K562 (cell line): Measurements from ENCODE around the gene DHRS3. TPM values are rescaled to one million over a fixed set of nuclear protein-coding genes. Genes with fewer than 3 reads are reported as not detected.

Source experiments
- ATAC-seq: fragments of 200-7000 bp; cut with Tn5 transposase; 3 replicates; pipeline ENCODE4 v1.9.1; 2020; ENCODE audit warnings: moderate library complexity
- BruUV-seq: library from RNA; stranded (reverse); fragments of 400-500 nt; replicated peaks from 2 replicates; lab custom pipeline; 2021; lab: Mats Ljungman, UMichigan
- CTCF ChIA-PET: fragments of 300-600 bp; formaldehyde crosslinking; extraction: SDS; loops from one replicate; lab custom pipeline; 2021; ENCODE audit warnings: low intra/inter-chr PET ratio; lab: Yijun Ruan, JAX
- POLR2A ChIA-PET: fragments of 300-600, 350-650 bp; sonication (Branson Sonifier 250); formaldehyde crosslinking; extraction: SDS; loops from one replicate; lab custom pipeline; 2021; ENCODE audit warnings: antibody characterized with exemption, inconsistent platforms; lab: Yijun Ruan, JAX
- DNase-seq, 4 experiments: peaks; one replicate each; pipeline versions ENCODE4 v3.0.0 to v3.0.0-alpha.2; 2011 to 2018; ENCODE audit warnings: low spot score in 3 of 4, mixed read lengths in 3 of 4; ENCODE audit errors: extremely low read depth in 1 of 4
- FAIRE-seq: peaks from 2 replicates; lab custom pipeline; 2011; peaks lifted over from hg19 to GRCh38; lab: Jason Lieb, UNC
- H2AFZ ChIP-seq: 2 replicates; pipeline ENCODE4 v1.6.0; 2011; ENCODE audit warnings: low read depth, low read length, control low read depth, inconsistent platforms
- H3K27ac ChIP-seq: fragments of 200-600 bp; 3 replicates; pipeline ENCODE4 v1.8.0; 2011; ENCODE audit warnings: low read depth, mild to moderate bottlenecking, control low read depth, inconsistent platforms, low read length, moderate library complexity, mixed read lengths; ENCODE audit errors: extremely low read depth
- H3K27me3 ChIP-seq, 2 experiments: fragments of 300-600 bp in 1 of 2; 2 replicates in 1 of 2; 3 replicates in 1 of 2; pipeline versions ENCODE4 v1.6.0 to v1.8.0; 2011; ENCODE audit warnings: inconsistent platforms in 2 of 2, low read length in 2 of 2, mild to moderate bottlenecking in 1 of 2, mixed read lengths in 1 of 2, moderate library complexity in 1 of 2; ENCODE audit not compliant: control insufficient read depth in 2 of 2, insufficient read depth in 2 of 2
- H3K36me3 ChIP-seq: fragments of 300-600 bp; 3 replicates; pipeline ENCODE4 v1.8.0; 2011; ENCODE audit warnings: mild to moderate bottlenecking, low read length, inconsistent platforms; ENCODE audit not compliant: control insufficient read depth, insufficient read depth
- H3K4me1 ChIP-seq, 2 experiments: fragments of 200-600 bp in 1 of 2; replicated peaks in 1 of 2; 2 replicates in 1 of 2; 3 replicates in 1 of 2; pipeline versions ENCODE4 v1.5.1 to v1.8.0; 2011; ENCODE audit warnings: inconsistent platforms in 2 of 2, low read length in 2 of 2, mild to moderate bottlenecking in 1 of 2, mixed read lengths in 1 of 2, moderate library complexity in 1 of 2; ENCODE audit not compliant: control insufficient read depth in 2 of 2, insufficient read depth in 2 of 2
- H3K4me2 ChIP-seq: 2 replicates; pipeline ENCODE4 v1.6.1; 2011; ENCODE audit warnings: low read length, control low read depth, inconsistent platforms, mixed read lengths; ENCODE audit not compliant: insufficient read depth
- H3K4me3 ChIP-seq: fragments of 200-600 bp; sonication (generic), shearing (Covaris generic); 2 replicates; pipeline ENCODE4 v1.5.1; 2016; ENCODE audit warnings: control low read depth, inconsistent platforms
- H3K79me2 ChIP-seq: fragments of 200-600 bp; 3 replicates; pipeline ENCODE4 v1.8.0; 2011; ENCODE audit warnings: low read length, inconsistent platforms; ENCODE audit not compliant: control insufficient read depth, insufficient read depth
- H3K9ac ChIP-seq, 2 experiments: 2 replicates each; pipeline versions ENCODE4 v1.6.0 to v1.6.1; 2011; ENCODE audit warnings: low read depth in 2 of 2, low read length in 2 of 2, control low read depth in 1 of 2, inconsistent platforms in 1 of 2, mild to moderate bottlenecking in 1 of 2, mixed read lengths in 1 of 2; ENCODE audit not compliant: insufficient read depth in 1 of 2
- H3K9me1 ChIP-seq: one replicate; pipeline ENCODE4 v1.6.0; 2011; ENCODE audit warnings: inconsistent platforms, mild to moderate bottlenecking, low read length, moderate library complexity; ENCODE audit not compliant: control insufficient read depth, insufficient read depth
- H3K9me3 ChIP-seq: replicated peaks from 2 replicates; pipeline ENCODE4 v1.5.1; 2011; ENCODE audit warnings: low read depth, low read length, inconsistent platforms; ENCODE audit not compliant: control insufficient read depth, insufficient read depth
- H4K20me1 ChIP-seq: replicated peaks from 2 replicates; pipeline ENCODE4 v1.6.1; 2011; ENCODE audit warnings: low read length, inconsistent platforms, mixed read lengths; ENCODE audit not compliant: control insufficient read depth, insufficient read depth
- CBX1 ChIP-seq: sonication (generic); IDR thresholded peaks from 2 replicates; pipeline ENCODE4 v1.6.1; 2016; ENCODE audit warnings: antibody characterized with exemption, low read depth, mild to moderate bottlenecking
- E2F6 ChIP-seq, 2 experiments: IDR thresholded peaks; 2 replicates each; pipeline ENCODE4 v1.6.1; 2011; ENCODE audit warnings: borderline replicate concordance in 1 of 2, control low read depth in 1 of 2, low read depth in 1 of 2, low read length in 1 of 2, mild to moderate bottlenecking in 1 of 2, mixed read lengths in 1 of 2, moderate library complexity in 1 of 2; ENCODE audit not compliant: insufficient read depth in 1 of 2, insufficient read length in 1 of 2, poor library complexity in 1 of 2, severe bottlenecking in 1 of 2; ENCODE audit errors: extremely low read depth in 1 of 2
- GABPB1 ChIP-seq: sonication (generic); formaldehyde crosslinking; IDR thresholded peaks from 2 replicates; pipeline ENCODE4 v1.8.0; 2022; ENCODE audit warnings: mild to moderate bottlenecking, missing genetic modification reagents
- MTA1 ChIP-seq: fragments of 450-650 bp; IDR thresholded peaks from 2 replicates; pipeline ENCODE4 v1.6.1; 2017; ENCODE audit warnings: borderline replicate concordance
- PCBP1 ChIP-seq: fragments of 200-400 bp; formaldehyde crosslinking; IDR thresholded peaks from 2 replicates; pipeline ENCODE4 v1.6.1; 2018; ENCODE audit warnings: mild to moderate bottlenecking, low read depth, low read length; ENCODE audit not compliant: poor library complexity, severe bottlenecking
- RBM14 ChIP-seq: fragments of 200-400 bp; formaldehyde crosslinking; IDR thresholded peaks from 2 replicates; pipeline ENCODE4 v1.6.1; 2018; ENCODE audit warnings: low read depth, mild to moderate bottlenecking, low read length, moderate library complexity, borderline replicate concordance; ENCODE audit not compliant: insufficient read depth
- RFX1 ChIP-seq: fragments of 450-650 bp; IDR thresholded peaks from 2 replicates; pipeline ENCODE4 v1.6.1; 2016; ENCODE audit warnings: mild to moderate bottlenecking, moderate library complexity
- RNF2 ChIP-seq: sonication (generic); IDR thresholded peaks from 2 replicates; pipeline ENCODE4 v1.6.1; 2016
- TAF1 ChIP-seq: IDR thresholded peaks from 2 replicates; pipeline ENCODE4 v1.6.1; 2011; ENCODE audit warnings: mild to moderate bottlenecking, low read length, moderate library complexity; ENCODE audit not compliant: insufficient read depth, control insufficient read depth, severe bottlenecking; ENCODE audit errors: extremely low read depth
- ZBTB33 ChIP-seq: sonication (generic); formaldehyde crosslinking; IDR thresholded peaks from 2 replicates; pipeline ENCODE4 v1.8.1; 2023; ENCODE audit warnings: mild to moderate bottlenecking, missing genetic modification reagents
- WGBS: fragments of 100-300 bp; shearing (Covaris generic); methylation state at CpG from one replicate; pipeline ENCODE4 v1.1.6; 2016; ENCODE audit warnings: low coverage, mixed read lengths; ENCODE audit not compliant: insufficient coverage; ENCODE audit errors: missing lambda C conversion rate; 5-methylcytosine and 5-hydroxymethylcytosine counted together
- in situ Hi-C: fragments of 300-500 bp; cut with MboI; formaldehyde crosslinking; loops from 4 replicates; pipeline ENCODE4 v1.15.0; 2018; ENCODE audit warnings: inconsistent platforms, mixed read lengths
- intact Hi-C: fragments of 100-400 bp; cut with micrococcal nuclease; formaldehyde crosslinking; loops from 2 replicates; pipeline ENCODE4 v1.14.2; 2022
- polyA plus RNA-seq, 8 experiments: library from polyadenylated mRNA; depleted of rRNA in 4 of 8; stranded (reverse) in 5 of 8; unstranded in 3 of 8; fragments of >200 nt; fragmentation: Nextera tagmentation in 2 of 8; fragmentation: Illumina TruSeq in 1 of 8; extraction: Ambion mirVana in 2 of 8; extraction: Trizol in 1 of 8; gene quantifications; 2 replicates each; pipeline versions ENCODE4 v1.2.1 to v1.2.3, GENCODE V29; 2011 to 2014; ENCODE audit warnings: inconsistent platforms in 1 of 8, missing spikeins in 1 of 8
- total RNA-seq, 7 experiments: library from RNA; depleted of rRNA in 6 of 7; stranded (reverse); fragments of >200 nt in 6 of 7; fragmentation: Illumina TruSeq in 2 of 7; extraction: Trizol in 2 of 7; gene quantifications; 2 replicates each; pipeline versions ENCODE4 v1.2.1 to v1.2.3, GENCODE V29; 2011 to 2021; ENCODE audit warnings: low replicate concordance in 1 of 7

Gene DHRS3
- total and polyA plus RNA-seq, 9 of the 15 experiments (the other 6 are each of a cell fraction or from before 2014, with no cell fraction given), result 21.0 to 116 (median 58.7) TPM

- ATAC-seq (no peak), DNase-seq (no peak)
- WGBS, result 92% methylated on average over 16 of the region's 47 CpGs
- CTCF ChIA-PET, result no interaction called here
- in situ Hi-C loops, result no loop called here
- peaks cover 2 to 33% of the 10 kb centered on the region in 2 experiments; a peak in 4 of 5 replicates for H3K4me1 ChIP-seq
- no peak overlapping the region; a peak in 1 of 4 replicates for H3K9ac ChIP-seq
- no peak overlapping the region for H3K27ac ChIP-seq
- H3K9me1 ChIP-seq, result no peaks in the 10 kb centered on the region
- no peak overlapping the region for H2AFZ ChIP-seq
- H3K4me3 ChIP-seq, result no peak overlapping the region
- no TSS peak for BruUV-seq
- H3K27me3 ChIP-seq, result no peaks in the 10 kb centered on the region
- H3K36me3 ChIP-seq, result peaks cover 75% of the 10 kb centered on the region
- intact Hi-C loops, result no loop called here
- TF ChIP-seq RBM14, result no peak
- no peak for TF ChIP-seq CBX1
- no peak for TF ChIP-seq RFX1
- no peak for TF ChIP-seq GABPB1 (CRISPR knock-in tag)
- TF ChIP-seq E2F6 (IDR thresholded peaks at IDR 0.05; ENCODE audit: borderline replicate concordance in 1 of 2, extremely low read depth in 1 of 2, insufficient read depth in 1 of 2, insufficient read length in 1 of 2, low read depth in 1 of 2, low read length in 1 of 2, poor library complexity in 1 of 2, severe bottlenecking in 1 of 2), result no peak
- TF ChIP-seq PCBP1, result peak; percentile 93
- TF ChIP-seq TAF1, result no peak
- no peak for TF ChIP-seq RNF2
- TF ChIP-seq MTA1, result no peak
- peak; percentile 26; the same call in 1 of the 2 replicates for TF ChIP-seq ZBTB33
- TF ChIP-seq, all 486 proteins: peak for 2
- POLR2A ChIA-PET, result interaction anchor here (0.6 to 1.0 kb wide), 3 partner anchors 9 to 1398 kb away, joined by 3 read pairs; no protein-coding TSS in a partner anchor
- peaks cover 87% of the 10 kb centered on the region for H3K79me2 ChIP-seq
- no peaks in the 10 kb centered on the region for H3K9me3 ChIP-seq
- H3K4me2 ChIP-seq, result no peak overlapping the region
- H4K20me1 ChIP-seq, result no peaks in the 10 kb centered on the region; the same call in 1 of the 2 replicates
- FAIRE-seq, result no peak
These were observed 22.8 kb downstream of the DHRS3 start for GRCh38 chr1:12594966-12595756.
